ENCODE measurements around the gene RBL1.

Gene RBL1

DNA sequence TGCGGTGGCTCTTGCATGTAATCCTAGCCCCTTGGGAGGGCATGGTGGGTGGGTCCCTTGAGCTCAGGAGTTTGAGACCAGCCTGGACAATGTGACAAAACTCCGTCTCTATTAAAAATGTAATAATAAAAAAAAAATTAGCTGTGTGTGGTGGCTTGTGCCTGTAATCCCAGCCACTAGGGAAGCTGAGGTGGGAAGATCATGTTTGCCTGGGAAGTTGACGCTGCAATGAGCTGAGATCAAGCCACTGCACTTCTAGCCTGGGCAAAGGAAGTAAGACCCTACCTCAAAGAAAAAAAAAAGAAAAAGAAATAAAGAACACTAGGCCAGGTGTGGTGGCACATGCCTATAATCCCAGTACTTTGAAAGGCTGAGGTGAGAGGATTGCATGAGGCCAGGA lies 139.8 kb downstream of the RBL1 start:
- Mint-ChIP-seq H3K36me3 (ENCODE audit: low read depth) (no peaks in the 10 kb centered on the region), H3K27ac (no peak overlapping the region), H3K9me3 (no peaks in the 10 kb centered on the region), H3K4me3 (no peak overlapping the region), H3K27me3 (no peaks in the 10 kb centered on the region), H3K4me1 (peaks cover 32% of the 10 kb centered on the region)
- DNase-seq (no peak), ATAC-seq (no peak)

DNA sequence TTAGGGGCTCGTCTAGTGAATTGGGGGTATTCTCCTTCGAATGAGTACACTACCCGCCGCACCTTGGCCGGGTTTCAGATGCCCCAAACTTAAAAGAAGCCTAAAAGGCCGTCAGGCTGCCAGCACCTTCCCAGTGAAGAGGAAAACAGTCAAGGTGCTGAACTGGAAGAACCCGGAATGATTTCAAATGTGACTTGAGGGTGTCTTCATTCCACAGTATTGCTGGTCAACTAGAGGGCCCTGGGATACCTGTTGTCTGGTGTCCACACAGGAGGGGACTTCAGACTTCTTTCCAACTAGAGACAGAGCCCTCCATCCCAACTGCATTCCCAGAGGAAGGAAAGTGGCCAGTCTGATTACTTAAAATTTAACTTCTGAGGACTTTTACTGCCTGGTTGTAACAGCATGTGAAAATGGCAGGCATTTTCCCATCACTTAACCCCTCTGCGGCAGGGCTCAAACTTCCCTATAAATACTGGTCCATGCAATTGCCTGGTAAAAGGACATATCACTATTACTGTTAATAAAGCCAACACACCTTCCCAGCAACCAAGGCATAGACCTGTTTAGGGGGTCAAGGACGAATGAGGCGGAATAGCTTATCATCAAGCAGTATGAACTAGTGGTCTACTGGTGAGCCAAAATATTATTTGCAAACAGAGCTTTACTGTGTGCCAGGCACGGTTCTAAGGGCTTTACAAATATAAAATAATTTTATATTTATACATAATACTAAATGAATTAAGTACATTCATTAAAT lies 143.6 kb downstream of the RBL1 start:
- ATAC-seq: no peak

DNA sequence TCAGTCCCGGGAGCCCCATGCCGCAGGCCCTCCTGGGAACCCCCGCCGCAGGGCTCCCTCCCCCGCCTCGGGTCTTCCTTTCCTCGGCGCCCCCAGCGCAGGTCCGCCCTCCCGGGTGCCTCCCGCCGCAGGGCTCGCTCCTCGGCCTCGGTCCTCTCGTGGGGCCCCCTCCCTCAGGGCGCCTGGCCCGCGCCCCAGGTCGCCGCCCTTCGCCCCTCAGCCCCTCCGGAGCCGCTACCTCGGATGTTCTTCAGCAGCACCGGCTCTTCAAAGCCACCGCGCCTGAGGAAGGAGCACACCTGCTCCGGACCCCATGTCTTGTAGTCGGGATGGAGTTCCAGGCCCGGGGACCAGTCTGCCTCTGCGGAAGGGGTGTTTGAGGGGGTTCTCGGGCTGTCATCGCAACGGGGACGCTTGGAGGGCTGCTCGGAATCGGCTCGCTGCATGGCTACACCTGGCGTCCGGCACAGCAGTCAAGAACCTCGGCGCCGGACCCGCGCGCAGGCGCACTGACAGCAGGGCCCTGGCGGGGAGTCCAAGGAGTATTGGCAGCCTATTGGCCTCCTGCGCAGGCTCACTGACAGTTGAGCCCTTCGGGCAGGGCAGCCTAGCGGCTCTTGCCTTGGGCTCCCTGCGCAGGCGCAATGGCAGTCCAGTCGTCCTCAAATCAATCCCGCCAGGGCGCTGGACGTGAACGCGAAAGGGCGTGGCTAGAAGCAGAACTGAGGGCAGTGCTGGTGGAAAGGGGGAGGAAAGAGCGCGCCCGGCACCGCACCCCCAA lies 144.4 kb downstream of the RBL1 start, which contains the start of gene SAMHD1:
Gene SAMHD1 (minus strand): TSS at position 511 of the 781 bp plus-strand sequence. CDS start 65 bp downstream, at position 446.
- DNase-seq (peak; percentile 93), ATAC-seq (peak; percentile 98)
- H3K4me3 Mint-ChIP-seq: peak within 1 kb of the TSS; percentile 95
- peaks cover 9% of the 10 kb centered on the region for H3K36me3 Mint-ChIP-seq (ENCODE audit: low read depth)
- H3K9me3 Mint-ChIP-seq: no peaks in the 10 kb centered on the region
- H3K27me3 Mint-ChIP-seq: no peaks in the 10 kb centered on the region
- peaks cover 62% of the 10 kb centered on the region for H3K4me1 Mint-ChIP-seq
- peak within 1 kb of the TSS; percentile 91 for H3K27ac Mint-ChIP-seq

More for the DNA sequence above, 143.6 kb downstream of the RBL1 start:
- peak overlapping the region; percentile 95 for H3K4me3 Mint-ChIP-seq
- H3K27me3 Mint-ChIP-seq: no peaks in the 10 kb centered on the region
- peak overlapping the region; percentile 91 for H3K27ac Mint-ChIP-seq
- H3K36me3 Mint-ChIP-seq (ENCODE audit: low read depth): peaks cover 3% of the 10 kb centered on the region
- no peak for DNase-seq
- H3K9me3 Mint-ChIP-seq: no peaks in the 10 kb centered on the region
- H3K4me1 Mint-ChIP-seq: peaks cover 54% of the 10 kb centered on the region

DNA sequence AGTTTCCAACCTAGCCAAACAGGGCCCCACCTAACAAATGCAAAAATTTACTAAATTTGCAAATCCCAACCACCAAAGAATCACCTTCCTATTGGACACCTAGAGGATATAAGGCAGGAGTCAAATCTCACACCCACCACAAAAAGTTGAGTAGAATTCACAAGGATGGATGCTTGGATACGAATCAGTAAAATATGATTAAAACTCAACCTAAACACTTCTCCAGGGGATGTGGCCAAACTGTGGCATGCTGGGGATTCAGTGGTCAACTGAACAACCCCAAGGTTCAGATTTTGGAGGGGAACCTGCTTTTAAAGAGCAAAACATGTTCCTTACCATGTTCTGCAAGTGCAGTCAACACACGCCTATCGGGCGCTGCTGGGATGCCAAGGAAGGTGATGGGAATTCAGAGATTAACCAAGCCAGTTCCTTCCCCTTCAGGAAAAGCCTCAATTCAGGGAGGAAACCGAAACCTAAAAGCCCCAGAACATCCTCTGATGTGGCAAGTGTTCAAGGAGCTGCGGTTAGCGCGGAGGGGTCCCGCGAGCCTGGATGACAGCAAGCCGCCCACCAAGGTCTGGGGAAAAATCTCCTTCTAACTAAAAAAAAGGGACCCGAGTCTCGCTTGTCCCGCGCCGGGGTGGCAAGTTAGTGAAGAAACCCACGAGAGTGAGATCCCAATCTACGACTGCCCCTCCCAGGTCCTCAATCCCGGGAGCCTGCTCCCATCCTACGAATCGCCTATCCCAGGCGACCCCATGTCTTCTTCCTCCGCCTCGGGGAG lies 145.2 kb downstream of the RBL1 start:
- peak; percentile 54 for DNase-seq
- Mint-ChIP-seq H3K36me3 (ENCODE audit: low read depth) (peaks cover 11% of the 10 kb centered on the region), H3K9me3 (no peaks in the 10 kb centered on the region), H3K4me3 (peak overlapping the region; percentile 95), H3K4me1 (peaks cover 68% of the 10 kb centered on the region), H3K27me3 (no peaks in the 10 kb centered on the region), H3K27ac (peak overlapping the region; percentile 91)
- no peak for ATAC-seq
